ENCODE data around the gene BACH1. TPM values are rescaled to one million over a fixed set of nuclear protein-coding genes. Genes with fewer than 3 reads are reported as not detected.

Gene BACH1
- total RNA-seq, 2 experiments from 2014 or later: 18.6 to 38.4 TPM

- BruUV-seq (replicated peaks): no TSS peak
- intact Hi-C loops (cut with micrococcal nuclease; ENCODE audit: unreplicated experiment): no loop called here
- TF ChIP-seq, protein P1, sequence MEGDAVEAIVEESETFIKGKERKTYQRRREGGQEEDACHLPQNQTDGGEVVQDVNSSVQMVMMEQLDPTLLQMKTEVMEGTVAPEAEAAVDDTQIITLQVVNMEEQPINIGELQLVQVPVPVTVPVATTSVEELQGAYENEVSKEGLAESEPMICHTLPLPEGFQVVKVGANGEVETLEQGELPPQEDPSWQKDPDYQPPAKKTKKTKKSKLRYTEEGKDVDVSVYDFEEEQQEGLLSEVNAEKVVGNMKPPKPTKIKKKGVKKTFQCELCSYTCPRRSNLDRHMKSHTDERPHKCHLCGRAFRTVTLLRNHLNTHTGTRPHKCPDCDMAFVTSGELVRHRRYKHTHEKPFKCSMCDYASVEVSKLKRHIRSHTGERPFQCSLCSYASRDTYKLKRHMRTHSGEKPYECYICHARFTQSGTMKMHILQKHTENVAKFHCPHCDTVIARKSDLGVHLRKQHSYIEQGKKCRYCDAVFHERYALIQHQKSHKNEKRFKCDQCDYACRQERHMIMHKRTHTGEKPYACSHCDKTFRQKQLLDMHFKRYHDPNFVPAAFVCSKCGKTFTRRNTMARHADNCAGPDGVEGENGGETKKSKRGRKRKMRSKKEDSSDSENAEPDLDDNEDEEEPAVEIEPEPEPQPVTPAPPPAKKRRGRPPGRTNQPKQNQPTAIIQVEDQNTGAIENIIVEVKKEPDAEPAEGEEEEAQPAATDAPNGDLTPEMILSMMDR (conservative IDR thresholded peaks at IDR 0.05; ENCODE audit: low read length): no peak
- no peak for TF ChIP-seq EZH2phosphoT487 (IDR thresholded peaks at IDR 0.05; ENCODE audit: borderline replicate concordance, low read depth, low read length)
- Histone ChIP-seq H3K36me3 (ENCODE audit: insufficient read depth, low read length) (no peaks in the 10 kb centered on the region), H3K27ac (ENCODE audit: low read depth, low read length, poor library complexity, severe bottlenecking) (no peak overlapping the region), H4K20me1 (ENCODE audit: insufficient read depth, low read length) (no peaks in the 10 kb centered on the region), H3K4me3 (ENCODE audit: low read depth, low read length, poor library complexity, severe bottlenecking) (no peak overlapping the region), H2AFZ (ENCODE audit: low read length) (no peak overlapping the region), H3K9me3 (ENCODE audit: low read length) (no peaks in the 10 kb centered on the region), H3K4me1 (ENCODE audit: insufficient read depth, low read length, poor library complexity, severe bottlenecking) (no peaks in the 10 kb centered on the region), H3K79me2 (ENCODE audit: insufficient read depth, low read depth, low read length) (no peaks in the 10 kb centered on the region), H3K9me2 (ENCODE audit: insufficient read depth, low read length) (no peaks in the 10 kb centered on the region), H3K4me2 (ENCODE audit: low read length) (no peak overlapping the region)
- no peak for DNase-seq (ENCODE audit: low spot score)
- ChIA-PET POLR2A (interaction anchor here (0.6 to 1.4 kb wide), 6 partner anchors 11 to 542 kb away, joined by 3 to 5 read pairs (median 4); no protein-coding TSS in a partner anchor), CTCF (ENCODE audit: unreplicated experiment) (no interaction called here)
Measured at GRCh38 chr21:29287383-29287782, 11.3 kb upstream of the BACH1 start.

DNA sequence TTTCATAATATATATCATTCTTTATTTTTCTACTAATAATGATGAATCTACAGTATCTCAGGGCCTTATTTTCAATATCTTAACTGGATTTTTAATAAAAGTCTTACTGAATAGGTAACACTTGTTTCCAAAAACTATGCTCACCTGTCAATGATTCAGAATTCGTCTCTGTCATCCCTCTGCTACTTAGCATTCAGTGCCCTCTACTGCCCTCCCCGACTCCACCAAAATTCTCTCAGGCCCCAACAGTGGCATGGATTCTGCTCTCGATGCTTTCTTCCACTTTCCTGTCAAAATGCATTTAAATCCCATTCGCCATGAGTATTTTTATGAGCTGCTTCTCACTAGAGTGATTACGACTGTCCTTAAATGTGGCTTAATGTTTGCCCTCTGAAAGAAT is 10.5 kb upstream of the BACH1 start:
- no peak overlapping the region for H2AFZ ChIP-seq (ENCODE audit: low read length)
- H3K4me3 ChIP-seq (ENCODE audit: low read depth, low read length, poor library complexity, severe bottlenecking): no peak overlapping the region
- DNase-seq (ENCODE audit: low spot score): no peak
- H3K79me2 ChIP-seq (ENCODE audit: insufficient read depth, low read depth, low read length): no peaks in the 10 kb centered on the region
- no peak overlapping the region for H3K27ac ChIP-seq (ENCODE audit: low read depth, low read length, poor library complexity, severe bottlenecking)
- no peaks in the 10 kb centered on the region for H3K9me3 ChIP-seq (ENCODE audit: low read length)
- intact Hi-C loops (cut with micrococcal nuclease; ENCODE audit: unreplicated experiment): no loop called here
- ChIA-PET CTCF (ENCODE audit: unreplicated experiment) (no interaction called here), POLR2A (interaction anchor here (0.5 to 1.4 kb wide), 5 partner anchors 11 to 73 kb away, joined by 3 to 4 read pairs (median 3); no protein-coding TSS in a partner anchor)
- H3K36me3 ChIP-seq (ENCODE audit: insufficient read depth, low read length): no peaks in the 10 kb centered on the region
- no peak for TF ChIP-seq EZH2phosphoT487 (IDR thresholded peaks at IDR 0.05; ENCODE audit: borderline replicate concordance, low read depth, low read length)
- no TSS peak for BruUV-seq (replicated peaks)
- no peak overlapping the region for H3K4me2 ChIP-seq (ENCODE audit: low read length)
- no peaks in the 10 kb centered on the region for H3K9me2 ChIP-seq (ENCODE audit: insufficient read depth, low read length)
- H3K4me1 ChIP-seq (ENCODE audit: insufficient read depth, low read length, poor library complexity, severe bottlenecking): peaks cover 3% of the 10 kb centered on the region
- no peaks in the 10 kb centered on the region for H4K20me1 ChIP-seq (ENCODE audit: insufficient read depth, low read length)

DNA sequence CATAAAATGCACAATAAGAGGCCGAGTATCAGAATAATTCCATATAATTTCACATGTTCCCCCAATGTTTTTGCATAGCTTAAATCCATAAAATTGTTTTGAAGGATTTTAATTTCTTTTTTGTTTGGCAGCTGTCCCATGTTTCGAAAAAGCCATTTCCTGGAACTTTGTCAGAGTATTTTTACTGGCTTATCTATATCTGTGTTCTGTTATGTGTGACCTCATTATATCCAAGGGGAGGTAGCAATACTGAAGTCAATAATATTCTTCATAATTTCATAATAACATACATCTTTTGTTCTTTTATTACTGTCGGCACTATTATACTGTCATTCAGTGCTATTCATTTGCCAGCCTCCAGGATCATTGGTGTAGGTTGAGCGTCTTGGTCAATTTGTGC is 9.4 kb upstream of the BACH1 start:
- intact Hi-C loops (cut with micrococcal nuclease; ENCODE audit: unreplicated experiment): no loop called here
- no peaks in the 10 kb centered on the region for H3K36me3 ChIP-seq (ENCODE audit: insufficient read depth, low read length)
- no peak for DNase-seq (ENCODE audit: low spot score)
- no peak overlapping the region for H2AFZ ChIP-seq (ENCODE audit: low read length)
- no peaks in the 10 kb centered on the region for H3K79me2 ChIP-seq (ENCODE audit: insufficient read depth, low read depth, low read length)
- no peaks in the 10 kb centered on the region for H4K20me1 ChIP-seq (ENCODE audit: insufficient read depth, low read length)
- ChIA-PET CTCF (ENCODE audit: unreplicated experiment) (no interaction called here), POLR2A (interaction anchor here (1.0 kb wide), 1 partner anchor 69 kb away, joined by 3 read pairs; no protein-coding TSS in a partner anchor)
- no peak overlapping the region for H3K4me3 ChIP-seq (ENCODE audit: low read depth, low read length, poor library complexity, severe bottlenecking)
- no TSS peak for BruUV-seq (replicated peaks)
- no peak overlapping the region for H3K27ac ChIP-seq (ENCODE audit: low read depth, low read length, poor library complexity, severe bottlenecking)
- H3K4me2 ChIP-seq (ENCODE audit: low read length): no peak overlapping the region
- TF ChIP-seq, protein P1 (conservative IDR thresholded peaks at IDR 0.05; ENCODE audit: low read length): no peak
- TF ChIP-seq EZH2phosphoT487 (IDR thresholded peaks at IDR 0.05; ENCODE audit: borderline replicate concordance, low read depth, low read length): no peak
- H3K4me1 ChIP-seq (ENCODE audit: insufficient read depth, low read length, poor library complexity, severe bottlenecking): peaks cover 14% of the 10 kb centered on the region
- H3K9me3 ChIP-seq (ENCODE audit: low read length): no peaks in the 10 kb centered on the region
- H3K9me2 ChIP-seq (ENCODE audit: insufficient read depth, low read length): no peaks in the 10 kb centered on the region

Measured in OCI-LY7 (cell line).